Cerebellar cortex (tissue), 1 donor: ENCODE data around the gene AMACR.
"Not testable (repeated sequence)": the region's sequence is repeated elsewhere in the genome, so short reads cannot be mapped to it uniquely, and the experiment has no call there.

Experiments
- DNase-seq: peaks from one replicate; pipeline ENCODE4 v3.0.0-alpha.2; 2015; ENCODE audit warnings: low spot score

The AMACR gene

DNA sequence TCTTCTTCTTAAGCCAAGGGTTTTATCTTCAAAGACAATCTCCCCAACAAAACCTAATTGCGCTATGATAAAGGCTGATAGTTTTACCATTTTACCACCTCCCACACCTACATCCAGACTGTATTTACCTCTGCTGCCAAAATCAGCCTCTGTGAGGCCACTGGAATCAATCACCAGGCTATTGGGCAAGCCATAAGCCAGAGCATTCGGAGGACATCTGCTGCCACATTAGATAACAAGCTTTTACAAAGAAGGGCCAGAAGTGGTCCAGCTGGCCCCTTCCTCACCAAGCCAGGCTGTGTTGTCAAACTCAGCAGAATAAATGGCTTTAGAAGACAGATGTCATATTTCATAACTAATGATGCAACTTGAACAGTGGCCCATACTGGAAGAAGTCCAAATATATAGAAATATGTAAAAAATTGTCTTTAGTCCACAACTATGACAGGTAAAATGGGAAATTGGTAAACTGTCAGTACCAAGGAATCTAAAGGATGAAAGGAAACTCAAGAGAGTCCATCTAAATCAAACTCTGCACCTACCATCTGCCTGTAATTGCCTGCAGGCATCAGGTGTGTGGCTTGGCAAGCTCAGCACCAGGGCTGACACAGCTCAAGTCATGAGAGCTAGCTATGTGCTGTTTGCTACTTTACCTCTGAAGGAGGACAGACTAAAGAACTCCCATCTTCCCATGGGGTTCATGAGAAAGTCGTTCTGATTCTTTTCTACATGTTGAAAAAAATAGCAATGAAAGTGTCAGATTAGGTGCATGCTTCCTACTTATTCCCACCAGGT is 39.4 kb downstream of the AMACR start:
- peak; percentile 1 for DNase-seq

DNA sequence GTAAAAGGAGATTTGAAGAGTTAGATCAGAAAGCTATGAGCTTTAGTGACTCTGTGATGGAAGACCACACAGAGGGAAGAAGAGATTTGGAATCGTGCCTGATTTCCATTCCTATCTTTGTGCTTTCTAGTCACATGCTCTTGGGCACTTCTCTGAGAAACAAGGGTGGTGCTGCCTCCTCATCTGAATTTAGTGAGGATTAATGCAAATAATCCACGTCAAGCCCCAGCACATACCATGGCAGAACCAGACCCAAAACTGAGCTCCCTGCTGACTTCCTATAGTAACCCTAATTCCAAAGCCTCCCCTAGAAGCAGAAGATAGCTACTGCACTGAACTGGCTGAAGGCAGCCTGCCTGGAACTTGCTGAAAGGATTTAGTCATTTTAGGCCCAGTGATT is 41.0 kb downstream of the AMACR start:
- DNase-seq: no peak

DNA sequence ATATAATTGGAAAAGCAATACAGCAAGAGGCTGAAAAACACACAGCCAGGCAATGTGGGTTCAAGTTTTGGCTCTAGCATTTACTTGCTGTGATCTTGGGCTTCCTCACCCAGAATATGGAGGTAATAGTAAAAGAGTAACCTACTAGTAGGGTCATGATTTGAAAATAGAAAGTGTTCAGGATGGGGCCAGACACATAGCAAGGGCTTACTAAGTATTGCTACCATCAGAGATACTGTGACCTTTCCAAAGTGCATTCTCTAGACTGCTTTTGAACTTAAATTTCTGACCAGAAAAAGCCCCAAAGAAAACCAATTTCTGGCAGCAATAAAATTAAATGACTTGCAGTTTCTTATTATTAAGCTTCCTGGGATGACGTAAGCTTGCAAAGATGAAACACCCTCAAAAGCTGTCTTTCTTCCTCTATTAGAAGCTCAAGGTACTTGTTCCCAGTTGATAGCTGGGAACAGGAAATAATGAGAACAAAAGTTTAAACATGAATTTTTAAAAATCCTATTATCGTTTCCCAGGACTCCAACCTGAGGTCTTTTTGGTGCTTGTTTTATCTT is 43.6 kb downstream of the AMACR start:
- DNase-seq: no peak

DNA sequence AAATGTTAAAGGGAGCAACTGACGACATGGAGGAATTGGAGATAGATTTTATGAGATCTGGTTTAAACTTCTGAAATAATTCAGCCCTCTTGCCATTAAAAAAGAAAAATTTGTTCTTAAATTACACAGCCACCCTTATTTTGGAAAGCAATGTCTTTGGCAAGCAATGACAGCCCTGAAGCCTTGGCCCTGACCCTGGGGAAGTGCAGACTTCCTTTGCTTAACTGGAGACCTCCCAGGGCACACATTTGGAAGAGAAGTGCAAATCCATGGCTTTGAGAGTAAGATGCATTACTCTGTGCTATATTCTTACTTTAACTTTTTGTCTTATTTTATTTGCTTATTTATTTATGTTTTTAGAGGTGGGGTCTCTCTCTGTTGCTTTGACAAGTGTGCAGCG is 49.7 kb downstream of the AMACR start:
- DNase-seq: no peak

DNA sequence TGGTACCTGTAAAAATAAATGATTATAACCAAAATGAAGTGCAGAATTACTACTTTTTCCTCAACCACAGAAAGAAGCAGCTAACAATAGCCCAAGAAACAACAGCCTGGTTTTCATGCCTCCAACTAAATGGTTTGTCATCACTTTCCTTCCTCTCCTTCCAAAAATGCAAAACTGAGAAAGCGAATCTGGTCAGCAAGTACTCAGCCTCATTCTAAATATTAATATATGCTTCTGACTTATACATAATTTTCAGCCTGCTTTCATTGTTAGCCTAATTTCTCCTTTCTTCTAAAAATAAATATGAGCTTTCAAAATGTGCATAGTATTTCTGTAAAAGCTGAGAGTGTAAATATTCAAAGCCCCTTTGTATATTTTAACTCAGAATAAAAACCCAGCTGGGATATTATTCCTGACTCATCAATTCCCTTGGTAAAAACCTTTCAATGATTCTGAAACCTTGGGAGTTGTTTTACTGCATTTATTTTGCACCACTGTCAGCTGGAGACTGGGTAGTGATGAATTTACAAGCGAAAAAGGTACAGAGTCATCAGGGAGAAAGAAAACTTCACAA is 50.2 kb downstream of the AMACR start:
- DNase-seq: no peak

DNA sequence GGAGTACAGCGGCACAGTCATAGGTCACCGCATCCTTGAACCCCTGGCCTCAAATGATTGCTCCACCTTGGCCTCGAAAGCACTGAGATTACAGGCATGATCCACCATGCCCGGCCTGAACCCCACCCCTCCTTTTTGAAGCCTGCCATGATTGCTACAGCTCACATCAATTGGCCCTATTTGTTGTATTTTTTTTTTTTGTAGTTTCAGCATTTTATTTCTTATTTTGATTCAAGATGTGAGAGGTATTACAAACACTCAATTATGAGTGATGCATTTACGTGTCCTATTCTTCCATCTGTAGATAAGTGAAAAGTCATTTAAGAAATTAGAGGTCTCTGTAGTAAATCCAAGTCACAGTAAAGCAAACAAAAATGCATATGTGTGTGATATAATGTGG is 55.7 kb downstream of the AMACR start:
- not testable (repeated sequence) for DNase-seq

DNA sequence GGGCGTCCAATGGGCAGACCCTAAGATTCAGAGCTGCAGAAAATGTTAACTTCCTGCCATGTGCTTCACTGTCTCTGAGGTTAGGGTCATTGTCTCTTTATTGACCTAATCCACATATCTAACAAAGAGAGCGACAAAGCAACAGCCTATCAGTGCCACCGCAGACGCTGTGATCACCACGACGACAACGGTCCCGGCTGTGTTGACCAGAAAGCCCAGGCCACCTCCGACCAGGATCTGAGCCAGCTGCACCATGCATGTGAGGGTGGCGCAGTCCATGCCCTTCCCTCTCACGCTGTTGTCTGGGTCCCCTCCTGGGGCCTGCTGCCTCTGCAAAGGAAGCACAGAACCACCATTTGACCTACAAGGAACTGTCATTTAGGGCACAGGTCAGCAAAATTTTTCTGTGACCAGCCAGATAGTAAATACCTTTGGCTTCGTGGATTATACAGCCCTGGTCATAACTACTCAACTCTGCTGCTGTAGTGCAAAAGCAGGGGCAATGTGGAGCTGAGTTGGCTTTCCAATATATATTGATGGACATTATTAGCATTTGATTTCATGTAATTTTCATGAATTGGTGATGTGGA is 63.2 kb downstream of the AMACR start:
- no peak for DNase-seq

DNA sequence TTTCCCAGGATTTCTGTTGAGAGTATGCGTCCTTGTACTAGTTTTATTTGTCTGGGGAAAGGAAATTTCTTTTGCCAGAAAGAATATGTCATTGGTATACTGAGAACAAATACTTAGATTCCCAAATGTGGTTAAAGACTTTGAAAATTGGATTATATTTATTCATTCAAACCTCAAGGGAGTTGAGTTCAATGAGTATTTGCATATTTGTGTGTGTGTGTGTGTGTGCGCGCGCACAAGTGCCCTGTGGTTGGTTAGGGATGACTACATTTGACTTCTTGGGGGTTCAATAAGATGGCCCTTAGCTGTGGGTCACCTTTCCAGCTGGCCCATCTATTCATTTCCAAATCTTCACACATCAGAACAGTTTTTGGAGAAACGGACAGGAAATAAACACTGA is 66.8 kb downstream of the AMACR start:
- DNase-seq: no peak

DNA sequence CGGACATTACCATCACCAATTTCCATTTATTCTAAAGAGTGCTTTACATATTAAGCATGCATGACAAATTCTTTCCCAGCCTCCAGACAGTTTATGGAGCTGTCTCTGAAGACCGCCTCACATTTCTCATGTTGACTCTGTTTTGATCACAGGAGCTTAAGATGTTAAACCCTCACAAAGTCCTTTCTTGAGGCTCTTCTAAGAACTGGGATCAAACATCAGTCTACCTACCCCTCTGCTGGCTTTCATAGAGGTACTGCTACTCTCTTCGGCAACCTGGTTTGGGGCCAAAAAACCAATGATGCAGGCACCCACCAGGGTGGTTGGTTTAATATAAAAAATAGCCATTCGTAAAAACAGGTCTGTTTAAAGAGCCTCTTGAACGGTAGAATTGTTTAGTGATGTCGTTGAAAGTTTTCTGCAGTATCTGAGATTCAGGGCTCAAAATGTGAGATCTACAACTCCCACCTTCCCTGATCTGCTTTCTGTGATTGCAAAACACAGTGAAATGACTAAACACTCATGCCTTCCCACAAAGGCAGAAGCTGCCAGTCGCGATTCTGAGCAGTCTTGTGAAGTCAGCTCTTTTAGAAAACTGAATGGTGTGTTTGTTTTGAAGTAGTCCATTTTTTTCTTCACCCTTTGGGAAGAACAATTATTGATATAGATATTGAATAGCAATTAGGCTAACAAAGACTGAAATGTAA is 68.1 kb downstream of the AMACR start:
- no peak for DNase-seq

DNA sequence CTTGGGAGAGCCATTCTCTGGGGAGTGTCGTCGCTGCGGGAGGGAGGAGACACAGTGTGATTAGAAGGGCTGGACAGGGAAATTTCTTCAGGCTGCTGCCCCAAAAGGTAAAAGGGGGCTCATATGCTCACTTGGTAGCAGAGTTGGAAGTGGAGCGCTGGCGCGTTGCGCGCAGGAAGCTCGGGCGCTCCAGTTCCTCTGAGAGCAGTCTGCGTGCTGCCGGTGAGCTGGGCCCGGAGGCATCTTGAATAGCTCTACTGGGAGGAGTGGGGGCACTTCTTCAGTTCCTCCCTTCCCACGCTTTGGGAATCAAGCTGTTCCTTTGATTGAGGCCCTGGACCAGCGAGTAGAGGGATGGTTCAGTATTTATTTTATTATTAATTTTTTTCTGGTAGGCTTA is 69.0 kb downstream of the AMACR start:
- DNase-seq: no peak

DNA sequence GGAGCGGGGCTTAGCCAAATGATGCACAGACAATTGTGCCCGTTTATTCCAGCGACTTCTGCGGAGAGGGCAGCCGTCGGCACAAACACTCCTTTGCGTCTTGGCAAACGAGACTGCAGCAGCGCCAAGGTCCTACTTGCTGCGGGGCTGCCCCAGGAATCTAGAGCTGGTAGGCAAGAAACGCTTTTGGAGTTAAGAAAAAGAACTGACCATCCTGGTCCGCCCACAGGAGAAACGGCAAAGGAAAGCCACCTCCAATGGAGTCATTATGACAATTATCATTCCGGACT is 69.4 kb downstream of the AMACR start:
- no peak for DNase-seq

DNA sequence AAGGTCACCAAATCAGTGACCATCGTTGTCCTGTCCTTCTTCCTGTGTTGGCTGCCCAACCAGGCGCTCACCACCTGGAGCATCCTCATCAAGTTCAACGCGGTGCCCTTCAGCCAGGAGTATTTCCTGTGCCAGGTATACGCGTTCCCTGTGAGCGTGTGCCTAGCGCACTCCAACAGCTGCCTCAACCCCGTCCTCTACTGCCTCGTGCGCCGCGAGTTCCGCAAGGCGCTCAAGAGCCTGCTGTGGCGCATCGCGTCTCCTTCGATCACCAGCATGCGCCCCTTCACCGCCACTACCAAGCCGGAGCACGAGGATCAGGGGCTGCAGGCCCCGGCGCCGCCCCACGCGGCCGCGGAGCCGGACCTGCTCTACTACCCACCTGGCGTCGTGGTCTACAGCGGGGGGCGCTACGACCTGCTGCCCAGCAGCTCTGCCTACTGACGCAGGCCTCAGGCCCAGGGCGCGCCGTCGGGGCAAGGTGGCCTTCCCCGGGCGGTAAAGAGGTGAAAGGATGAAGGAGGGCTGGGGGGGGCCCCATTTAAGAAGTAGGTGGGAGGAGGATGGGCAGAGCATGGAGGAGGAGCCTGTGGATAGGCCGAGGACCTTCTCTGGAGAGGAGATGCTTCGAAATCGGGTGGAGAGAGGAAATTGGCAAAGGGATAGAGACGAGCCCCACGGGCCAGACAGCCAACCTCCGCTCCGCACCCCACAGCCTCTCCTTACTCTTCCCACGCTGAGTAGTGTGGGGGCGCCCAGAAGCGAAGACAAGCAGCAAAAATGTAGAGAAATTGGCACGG is 69.9 kb downstream of the AMACR start:
- DNase-seq: no peak

DNA sequence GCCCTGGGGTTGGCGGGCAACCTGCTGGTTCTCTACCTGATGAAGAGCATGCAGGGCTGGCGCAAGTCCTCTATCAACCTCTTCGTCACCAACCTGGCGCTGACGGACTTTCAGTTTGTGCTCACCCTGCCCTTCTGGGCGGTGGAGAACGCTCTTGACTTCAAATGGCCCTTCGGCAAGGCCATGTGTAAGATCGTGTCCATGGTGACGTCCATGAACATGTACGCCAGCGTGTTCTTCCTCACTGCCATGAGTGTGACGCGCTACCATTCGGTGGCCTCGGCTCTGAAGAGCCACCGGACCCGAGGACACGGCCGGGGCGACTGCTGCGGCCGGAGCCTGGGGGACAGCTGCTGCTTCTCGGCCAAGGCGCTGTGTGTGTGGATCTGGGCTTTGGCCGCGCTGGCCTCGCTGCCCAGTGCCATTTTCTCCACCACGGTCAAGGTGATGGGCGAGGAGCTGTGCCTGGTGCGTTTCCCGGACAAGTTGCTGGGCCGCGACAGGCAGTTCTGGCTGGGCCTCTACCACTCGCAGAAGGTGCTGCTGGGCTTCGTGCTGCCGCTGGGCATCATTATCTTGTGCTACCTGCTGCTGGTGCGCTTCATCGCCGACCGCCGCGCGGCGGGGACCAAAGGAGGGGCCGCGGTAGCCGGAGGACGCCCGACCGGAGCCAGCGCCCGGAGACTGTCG is 70.7 kb downstream of the AMACR start:
- no peak for DNase-seq

DNA sequence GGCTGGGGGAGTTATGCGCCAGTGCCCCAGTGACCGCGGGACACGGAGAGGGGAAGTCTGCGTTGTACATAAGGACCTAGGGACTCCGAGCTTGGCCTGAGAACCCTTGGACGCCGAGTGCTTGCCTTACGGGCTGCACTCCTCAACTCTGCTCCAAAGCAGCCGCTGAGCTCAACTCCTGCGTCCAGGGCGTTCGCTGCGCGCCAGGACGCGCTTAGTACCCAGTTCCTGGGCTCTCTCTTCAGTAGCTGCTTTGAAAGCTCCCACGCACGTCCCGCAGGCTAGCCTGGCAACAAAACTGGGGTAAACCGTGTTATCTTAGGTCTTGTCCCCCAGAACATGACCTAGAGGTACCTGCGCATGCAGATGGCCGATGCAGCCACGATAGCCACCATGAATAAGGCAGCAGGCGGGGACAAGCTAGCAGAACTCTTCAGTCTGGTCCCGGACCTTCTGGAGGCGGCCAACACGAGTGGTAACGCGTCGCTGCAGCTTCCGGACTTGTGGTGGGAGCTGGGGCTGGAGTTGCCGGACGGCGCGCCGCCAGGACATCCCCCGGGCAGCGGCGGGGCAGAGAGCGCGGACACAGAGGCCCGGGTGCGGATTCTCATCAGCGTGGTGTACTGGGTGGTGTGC is 71.4 kb downstream of the AMACR start, which contains the start of gene RXFP3:
Gene RXFP3 (plus strand): TSS at position 6 of the 636 bp plus-strand sequence. CDS start 355 bp downstream, at position 361.
- DNase-seq: no peak
